GM19328 (cell line): ENCODE data around the gene OR10A5.
A peak's percentile ranks its signal among the peaks of the same experiment; 100 is the strongest.
"Not testable (repeated sequence)": the region's sequence is repeated elsewhere in the genome, so short reads cannot be mapped to it uniquely, and the experiment has no call there.

Experiments
- ATAC-seq: cut with Tn5 transposase; IDR thresholded peaks from one replicate; pipeline ENCODE4 v1.9.1; 2021; ENCODE audit warnings: mild to moderate bottlenecking, moderate library complexity; ENCODE audit not compliant: unreplicated experiment

Gene OR10A5

GRCh38 chr11:6875761-6876160 lies 30.3 kb downstream of the OR10A5 start:
- ATAC-seq, result no peak

- ATAC-seq, result no peak
These were observed 30.8 kb downstream of the OR10A5 start, which contains the start of gene OR10A4 for GRCh38 chr11:6876325-6876724. Gene OR10A4, plus strand, starts transcription at chr11:6876625. Its CDS starts 23 bp downstream, at chr11:6876648.

DNA sequence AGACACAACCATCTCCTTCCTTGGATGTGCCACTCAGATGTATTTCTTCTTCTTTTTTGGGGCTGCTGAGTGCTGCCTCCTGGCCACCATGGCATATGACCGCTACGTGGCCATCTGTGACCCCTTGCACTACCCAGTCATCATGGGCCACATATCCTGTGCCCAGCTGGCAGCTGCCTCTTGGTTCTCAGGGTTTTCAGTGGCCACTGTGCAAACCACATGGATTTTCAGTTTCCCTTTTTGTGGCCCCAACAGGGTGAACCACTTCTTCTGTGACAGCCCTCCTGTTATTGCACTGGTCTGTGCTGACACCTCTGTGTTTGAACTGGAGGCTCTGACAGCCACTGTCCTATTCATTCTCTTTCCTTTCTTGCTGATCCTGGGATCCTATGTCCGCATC lies 31.4 kb downstream of the OR10A5 start:
- ATAC-seq, result no peak

- no peak for ATAC-seq
These were observed 37.3 kb downstream of the OR10A5 start for GRCh38 chr11:6882751-6883150.

DNA sequence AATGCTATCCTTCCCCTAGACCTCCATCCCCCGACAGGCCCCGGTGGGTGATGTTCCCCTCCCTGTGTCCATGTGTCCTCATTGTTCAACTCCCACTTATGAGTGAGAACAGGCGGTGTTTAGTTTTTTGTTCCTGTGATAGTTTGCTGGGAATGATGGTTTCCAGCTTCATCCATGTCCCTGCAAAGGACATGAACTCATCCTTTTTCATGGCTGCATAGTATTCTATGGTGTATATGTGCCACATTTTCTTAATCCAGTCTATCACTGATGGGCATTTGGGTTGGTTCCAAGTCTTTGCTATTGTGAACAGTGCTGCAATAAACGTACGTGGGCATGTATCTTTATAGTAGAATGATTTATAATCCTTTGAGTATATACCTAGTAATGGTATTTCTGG lies 42.2 kb downstream of the OR10A5 start:
- not testable (repeated sequence) for ATAC-seq

GRCh38 chr11:6888830-6889229 lies 43.3 kb downstream of the OR10A5 start:
- no peak for ATAC-seq

DNA sequence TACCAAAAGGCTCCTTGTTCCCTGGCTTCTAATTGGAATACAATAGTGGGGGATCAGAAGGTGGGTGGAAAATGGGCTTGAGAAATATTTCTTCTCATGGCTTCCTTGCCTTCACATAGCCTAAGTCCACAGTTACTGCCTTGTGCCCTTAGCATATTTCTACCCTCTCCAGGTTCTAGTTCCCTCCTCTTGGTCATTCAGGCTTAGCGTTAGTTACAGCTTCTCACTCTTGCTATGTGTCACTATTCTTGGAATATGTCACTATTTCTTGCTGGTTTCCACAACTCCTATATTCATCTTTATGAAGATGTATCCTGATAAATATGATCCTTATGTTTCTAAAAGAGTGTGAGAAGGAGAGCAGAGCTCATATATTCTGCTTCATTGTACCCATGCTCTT lies 44.4 kb downstream of the OR10A5 start:
- no peak for ATAC-seq

DNA sequence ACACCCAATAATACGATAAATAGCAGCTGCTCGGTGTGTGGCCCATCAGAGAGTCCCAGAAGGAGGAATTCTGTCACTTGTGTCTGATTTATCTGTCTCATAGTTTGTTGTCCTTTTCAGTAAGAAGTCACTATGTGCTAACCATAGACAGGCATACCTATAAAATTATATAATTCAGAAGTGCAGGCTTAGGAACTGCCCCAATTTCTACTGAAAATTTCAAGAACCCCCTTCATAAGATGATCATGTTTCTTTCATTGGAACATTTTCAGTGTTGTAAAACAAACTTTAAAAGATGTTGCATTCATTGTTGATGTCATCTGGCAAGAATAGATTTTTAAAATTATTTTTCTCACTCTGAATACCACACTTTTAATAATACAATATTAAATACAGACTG lies 46.9 kb downstream of the OR10A5 start, which contains the start of gene OR2D2:
TSS of gene OR2D2 (minus strand) at position 101 of the 400 bp plus-strand sequence. CDS start at position 101, 0 bp downstream.
- ATAC-seq, result no peak

- no peak for ATAC-seq
These were observed 48.6 kb downstream of the OR10A5 start for GRCh38 chr11:6894097-6894496.

DNA sequence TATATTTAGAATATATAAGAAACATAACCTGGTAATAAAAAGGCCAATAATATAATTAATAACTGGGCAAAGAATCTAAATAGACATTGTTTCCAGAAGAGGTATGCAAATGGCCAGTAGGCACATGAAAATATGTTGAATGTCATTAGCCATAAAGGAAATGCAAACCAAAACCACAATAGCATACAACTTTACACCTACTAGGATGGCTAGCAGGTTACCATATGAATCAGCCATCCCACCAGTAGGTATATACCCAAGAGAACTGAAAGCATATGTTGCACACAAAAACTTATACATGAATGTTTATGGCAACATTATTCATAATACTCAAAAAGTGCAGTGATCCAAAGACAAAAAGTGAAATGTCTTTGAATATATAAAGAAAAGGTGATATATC lies 49.5 kb downstream of the OR10A5 start:
- peak; percentile 77 for ATAC-seq
